K562 (cell line): ENCODE measurements around the gene EPM2A. TPM values are rescaled to one million over a fixed set of nuclear protein-coding genes. Genes with fewer than 3 reads are reported as not detected.
A peak's percentile ranks its signal among the peaks of the same experiment; 100 is the strongest.

Experiments
- ATAC-seq: fragments of 200-7000 bp; cut with Tn5 transposase; 3 replicates; pipeline ENCODE4 v1.9.1; 2020; ENCODE audit warnings: moderate library complexity
- BruUV-seq: library from RNA; stranded (reverse); fragments of 400-500 nt; replicated peaks from 2 replicates; lab custom pipeline; 2021; lab: Mats Ljungman, UMichigan
- CTCF ChIA-PET: fragments of 300-600 bp; formaldehyde crosslinking; extraction: SDS; loops from one replicate; lab custom pipeline; 2021; ENCODE audit warnings: low intra/inter-chr PET ratio; lab: Yijun Ruan, JAX
- POLR2A ChIA-PET: fragments of 300-600, 350-650 bp; sonication (Branson Sonifier 250); formaldehyde crosslinking; extraction: SDS; loops from one replicate; lab custom pipeline; 2021; ENCODE audit warnings: antibody characterized with exemption, inconsistent platforms; lab: Yijun Ruan, JAX
- DNase-seq, 4 experiments: peaks; one replicate each; pipeline versions ENCODE4 v3.0.0 to v3.0.0-alpha.2; 2011 to 2018; ENCODE audit warnings: low spot score in 3 of 4, mixed read lengths in 3 of 4; ENCODE audit errors: extremely low read depth in 1 of 4
- FAIRE-seq: peaks from 2 replicates; lab custom pipeline; 2011; peaks lifted over from hg19 to GRCh38; lab: Jason Lieb, UNC
- H2AFZ ChIP-seq: 2 replicates; pipeline ENCODE4 v1.6.0; 2011; ENCODE audit warnings: low read depth, low read length, control low read depth, inconsistent platforms
- H3K27ac ChIP-seq: fragments of 200-600 bp; 3 replicates; pipeline ENCODE4 v1.8.0; 2011; ENCODE audit warnings: low read depth, mild to moderate bottlenecking, control low read depth, inconsistent platforms, low read length, moderate library complexity, mixed read lengths; ENCODE audit errors: extremely low read depth
- H3K27me3 ChIP-seq, 2 experiments: fragments of 300-600 bp in 1 of 2; 2 replicates in 1 of 2; 3 replicates in 1 of 2; pipeline versions ENCODE4 v1.6.0 to v1.8.0; 2011; ENCODE audit warnings: inconsistent platforms in 2 of 2, low read length in 2 of 2, mild to moderate bottlenecking in 1 of 2, mixed read lengths in 1 of 2, moderate library complexity in 1 of 2; ENCODE audit not compliant: control insufficient read depth in 2 of 2, insufficient read depth in 2 of 2
- H3K36me3 ChIP-seq: fragments of 300-600 bp; 3 replicates; pipeline ENCODE4 v1.8.0; 2011; ENCODE audit warnings: mild to moderate bottlenecking, low read length, inconsistent platforms; ENCODE audit not compliant: control insufficient read depth, insufficient read depth
- H3K4me1 ChIP-seq, 2 experiments: fragments of 200-600 bp in 1 of 2; replicated peaks in 1 of 2; 2 replicates in 1 of 2; 3 replicates in 1 of 2; pipeline versions ENCODE4 v1.5.1 to v1.8.0; 2011; ENCODE audit warnings: inconsistent platforms in 2 of 2, low read length in 2 of 2, mild to moderate bottlenecking in 1 of 2, mixed read lengths in 1 of 2, moderate library complexity in 1 of 2; ENCODE audit not compliant: control insufficient read depth in 2 of 2, insufficient read depth in 2 of 2
- H3K4me2 ChIP-seq: 2 replicates; pipeline ENCODE4 v1.6.1; 2011; ENCODE audit warnings: low read length, control low read depth, inconsistent platforms, mixed read lengths; ENCODE audit not compliant: insufficient read depth
- H3K4me3 ChIP-seq: fragments of 200-600 bp; sonication (generic), shearing (Covaris generic); 2 replicates; pipeline ENCODE4 v1.5.1; 2016; ENCODE audit warnings: control low read depth, inconsistent platforms
- H3K79me2 ChIP-seq: fragments of 200-600 bp; 3 replicates; pipeline ENCODE4 v1.8.0; 2011; ENCODE audit warnings: low read length, inconsistent platforms; ENCODE audit not compliant: control insufficient read depth, insufficient read depth
- H3K9ac ChIP-seq, 2 experiments: 2 replicates each; pipeline versions ENCODE4 v1.6.0 to v1.6.1; 2011; ENCODE audit warnings: low read depth in 2 of 2, low read length in 2 of 2, control low read depth in 1 of 2, inconsistent platforms in 1 of 2, mild to moderate bottlenecking in 1 of 2, mixed read lengths in 1 of 2; ENCODE audit not compliant: insufficient read depth in 1 of 2
- H3K9me1 ChIP-seq: one replicate; pipeline ENCODE4 v1.6.0; 2011; ENCODE audit warnings: inconsistent platforms, mild to moderate bottlenecking, low read length, moderate library complexity; ENCODE audit not compliant: control insufficient read depth, insufficient read depth
- H3K9me3 ChIP-seq: replicated peaks from 2 replicates; pipeline ENCODE4 v1.5.1; 2011; ENCODE audit warnings: low read depth, low read length, inconsistent platforms; ENCODE audit not compliant: control insufficient read depth, insufficient read depth
- H4K20me1 ChIP-seq: replicated peaks from 2 replicates; pipeline ENCODE4 v1.6.1; 2011; ENCODE audit warnings: low read length, inconsistent platforms, mixed read lengths; ENCODE audit not compliant: control insufficient read depth, insufficient read depth
- CREB3 ChIP-seq: fragments of 450-650 bp; conservative IDR thresholded peaks from 2 replicates; pipeline ENCODE4 v1.6.1; 2016; ENCODE audit warnings: missing genetic modification characterization, low read depth, mild to moderate bottlenecking, missing compliant biosample characterization, moderate library complexity
- DACH1 ChIP-seq: fragments of 450-650 bp; IDR thresholded peaks from 2 replicates; pipeline ENCODE4 v1.6.1; 2018; ENCODE audit not compliant: partially characterized antibody
- FOXJ2 ChIP-seq: fragments of 200-800 bp; sonication (Bioruptor generic); IDR thresholded peaks from 2 replicates; pipeline ENCODE4 v1.6.1; 2016; ENCODE audit warnings: missing genetic modification characterization, missing compliant biosample characterization
- LEF1 ChIP-seq: fragments of 450-650 bp; IDR thresholded peaks from 2 replicates; pipeline ENCODE4 v1.6.1; 2016; ENCODE audit warnings: mild to moderate bottlenecking
- ZNF212 ChIP-seq: fragments of 450-650 bp; formaldehyde crosslinking; IDR thresholded peaks from 2 replicates; pipeline ENCODE4 v1.4.0; 2020; ENCODE audit warnings: mild to moderate bottlenecking
- WGBS: fragments of 100-300 bp; shearing (Covaris generic); methylation state at CpG from one replicate; pipeline ENCODE4 v1.1.6; 2016; ENCODE audit warnings: low coverage, mixed read lengths; ENCODE audit not compliant: insufficient coverage; ENCODE audit errors: missing lambda C conversion rate; 5-methylcytosine and 5-hydroxymethylcytosine counted together
- in situ Hi-C: fragments of 300-500 bp; cut with MboI; formaldehyde crosslinking; loops from 4 replicates; pipeline ENCODE4 v1.15.0; 2018; ENCODE audit warnings: inconsistent platforms, mixed read lengths
- intact Hi-C: fragments of 100-400 bp; cut with micrococcal nuclease; formaldehyde crosslinking; loops from 2 replicates; pipeline ENCODE4 v1.14.2; 2022
- polyA plus RNA-seq, 8 experiments: library from polyadenylated mRNA; depleted of rRNA in 4 of 8; stranded (reverse) in 5 of 8; unstranded in 3 of 8; fragments of >200 nt; fragmentation: Nextera tagmentation in 2 of 8; fragmentation: Illumina TruSeq in 1 of 8; extraction: Ambion mirVana in 2 of 8; extraction: Trizol in 1 of 8; gene quantifications; 2 replicates each; pipeline versions ENCODE4 v1.2.1 to v1.2.3, GENCODE V29; 2011 to 2014; ENCODE audit warnings: inconsistent platforms in 1 of 8, missing spikeins in 1 of 8
- total RNA-seq, 7 experiments: library from RNA; depleted of rRNA in 6 of 7; stranded (reverse); fragments of >200 nt in 6 of 7; fragmentation: Illumina TruSeq in 2 of 7; extraction: Trizol in 2 of 7; gene quantifications; 2 replicates each; pipeline versions ENCODE4 v1.2.1 to v1.2.3, GENCODE V29; 2011 to 2021; ENCODE audit warnings: low replicate concordance in 1 of 7
- TF ChIP-seq, protein P1 (sequence below): sonication (generic); formaldehyde crosslinking; IDR thresholded peaks from 2 replicates; pipeline ENCODE4 v1.9.0; 2022; ENCODE audit warnings: mild to moderate bottlenecking, missing genetic modification reagents

The EPM2A gene
- total and polyA plus RNA-seq, 9 of the 15 experiments (the other 6 are each of a cell fraction or from before 2014, with no cell fraction given), result 0.35 to 5.3 (median 2.5) TPM

- peaks cover 16 to 21% of the 10 kb centered on the region in 2 experiments; a peak in 3 of 5 replicates for H3K4me1 ChIP-seq
- no peaks in the 10 kb centered on the region for H4K20me1 ChIP-seq
- ChIA-PET CTCF (no interaction called here), POLR2A (interaction anchor here (0.5 to 3.4 kb wide), 7 partner anchors 9 to 899 kb away, joined by 3 to 16 read pairs (median 3); partner anchors contain the start of genes FBXO30 and SHPRH)
- FAIRE-seq, result peak; percentile 51
- no peaks in the 10 kb centered on the region for H3K36me3 ChIP-seq
- no peaks in the 10 kb centered on the region for H3K9me3 ChIP-seq
- peak in 1 of 4 experiments; percentile 22 for DNase-seq
- in situ Hi-C loops (loop anchor here (5.0 kb wide), 1 partner anchor 76 kb away; the partner anchor contains the start of gene FBXO30), intact Hi-C loops (loop anchor here (5.0 to 10.0 kb wide), 4 partner anchors 1148 to 1642 kb away; partner anchors contain the start of gene SF3B5)
- peak overlapping the region in 1 of 2 experiments; percentile 90; a peak in 3 of 4 replicates for H3K9ac ChIP-seq
- peak overlapping the region; percentile 92; the same call in 2 of the 3 replicates for H3K27ac ChIP-seq
- no peak for ATAC-seq
- no peaks in the 10 kb centered on the region for H3K9me1 ChIP-seq
- H3K27me3 ChIP-seq, result no peaks in the 10 kb centered on the region
- 43% methylated on average over 7 of the region's 7 CpGs for WGBS
- BruUV-seq, result no TSS peak
- peak overlapping the region; percentile 79 for H2AFZ ChIP-seq
- H3K4me3 ChIP-seq, result no peak overlapping the region
- peak overlapping the region; percentile 36 for H3K4me2 ChIP-seq
- 0 out of 2 replicates have a peak, but pooled peaks have one; percentile 71 for TF ChIP-seq FOXJ2 (tag)
- TF ChIP-seq CREB3, result 0 out of 2 replicates have a peak, but pooled peaks have one; percentile 30
- TF ChIP-seq, protein P1, sequence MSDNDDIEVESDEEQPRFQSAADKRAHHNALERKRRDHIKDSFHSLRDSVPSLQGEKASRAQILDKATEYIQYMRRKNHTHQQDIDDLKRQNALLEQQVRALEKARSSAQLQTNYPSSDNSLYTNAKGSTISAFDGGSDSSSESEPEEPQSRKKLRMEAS (CRISPR knock-in tag), result no peak
- no peak for TF ChIP-seq ZNF212 (CRISPR knock-in tag)
- TF ChIP-seq DACH1, result peak; percentile 20
- no peak for TF ChIP-seq LEF1
- H3K79me2 ChIP-seq, result no peaks in the 10 kb centered on the region; the same call in 2 of the 3 replicates
Observed at GRCh38 chr6:145736661-145737144, 1.4 kb upstream of the EPM2A start.
